Ishikawa (cell line): Measurements from ENCODE around the gene FBXO4.
A peak's percentile ranks its signal among the peaks of the same experiment; 100 is the strongest.

Experiments
- CEBPB ChIP-seq: IDR thresholded peaks from 2 replicates; pipeline ENCODE4 v1.6.1; 2012
- EP300 ChIP-seq: IDR thresholded peaks from 2 replicates; pipeline ENCODE4 v1.6.1; 2012; ENCODE audit warnings: borderline replicate concordance
- NFIC ChIP-seq: IDR thresholded peaks from 2 replicates; pipeline ENCODE4 v1.6.1; 2012
- RAD21 ChIP-seq: IDR thresholded peaks from 2 replicates; pipeline ENCODE4 v1.6.1; 2012; ENCODE audit warnings: low read depth
- TAF1 ChIP-seq: IDR thresholded peaks from 2 replicates; pipeline ENCODE4 v1.6.1; 2012; ENCODE audit warnings: low read depth, mild to moderate bottlenecking
- TEAD4 ChIP-seq: IDR thresholded peaks from 2 replicates; pipeline ENCODE4 v1.6.1; 2012
- YY1 ChIP-seq: IDR thresholded peaks from 2 replicates; pipeline ENCODE4 v1.6.1; 2012; ENCODE audit warnings: low read depth
- ZBTB7A ChIP-seq: IDR thresholded peaks from 2 replicates; pipeline ENCODE4 v1.6.1; 2012; ENCODE audit warnings: low read depth
- TF ChIP-seq, protein P1 (sequence below): IDR thresholded peaks from 2 replicates; pipeline ENCODE4 v1.6.1; 2012; ENCODE audit warnings: low read depth, mild to moderate bottlenecking
- TF ChIP-seq, protein P2 (sequence below): IDR thresholded peaks from 2 replicates; pipeline ENCODE4 v1.6.1; 2012

DNA sequence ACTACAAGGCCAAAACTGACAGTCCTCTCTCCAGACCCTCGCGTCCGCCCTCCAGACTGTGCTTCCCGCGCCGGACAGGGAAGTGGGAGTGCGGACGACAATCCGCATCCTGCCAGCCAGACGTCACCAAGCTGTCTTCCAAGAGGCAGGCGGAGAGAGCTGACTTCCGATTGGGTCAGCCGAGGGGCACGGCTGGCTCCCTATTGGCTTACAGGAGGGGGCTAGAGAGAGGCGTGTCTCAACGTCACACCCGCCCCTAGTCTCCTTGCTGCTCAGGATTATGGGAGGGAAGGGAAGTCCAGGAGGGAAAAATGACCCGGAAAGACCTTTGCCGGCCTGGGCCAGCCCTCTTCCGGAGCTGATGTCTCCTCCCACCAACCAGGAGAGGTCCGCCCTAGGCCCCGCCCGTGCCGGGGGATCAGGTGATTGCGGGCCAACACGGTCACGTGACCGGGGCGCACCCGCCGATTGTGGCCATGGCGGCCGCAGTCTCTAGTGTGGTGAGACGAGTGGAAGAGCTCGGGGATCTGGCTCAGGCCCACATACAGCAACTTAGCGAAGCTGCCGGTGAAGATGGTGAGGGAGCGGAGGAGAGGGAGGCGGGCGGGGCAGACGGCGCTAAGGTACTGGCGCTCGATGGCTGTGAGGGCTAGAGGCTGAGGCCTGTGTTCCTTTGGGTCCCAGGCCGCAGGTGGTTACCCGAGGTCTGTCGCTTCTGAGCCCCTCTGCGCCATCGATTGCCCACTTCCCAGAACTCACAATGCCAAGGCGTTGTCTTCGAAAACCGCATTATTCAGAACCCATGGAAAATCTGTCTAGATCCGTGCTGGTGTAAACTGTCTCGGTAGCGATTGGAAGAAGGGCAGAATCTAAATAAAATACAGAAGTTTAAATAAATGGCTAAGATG lies 20.9 kb upstream of the FBXO4 start, which contains the start of gene RIMOC1:
- TF ChIP-seq RAD21 (no peak), CEBPB (no peak), TAF1 (peak; percentile 94), NFIC (peak; percentile 6; the same call in 1 of the 2 replicates), EP300 (0 out of 2 replicates have a peak, but pooled peaks have one; percentile 11), ZBTB7A (no peak), YY1 (peak; percentile 94), TEAD4 (0 out of 2 replicates have a peak, but pooled peaks have one; percentile 7)
- TF ChIP-seq, protein P1, sequence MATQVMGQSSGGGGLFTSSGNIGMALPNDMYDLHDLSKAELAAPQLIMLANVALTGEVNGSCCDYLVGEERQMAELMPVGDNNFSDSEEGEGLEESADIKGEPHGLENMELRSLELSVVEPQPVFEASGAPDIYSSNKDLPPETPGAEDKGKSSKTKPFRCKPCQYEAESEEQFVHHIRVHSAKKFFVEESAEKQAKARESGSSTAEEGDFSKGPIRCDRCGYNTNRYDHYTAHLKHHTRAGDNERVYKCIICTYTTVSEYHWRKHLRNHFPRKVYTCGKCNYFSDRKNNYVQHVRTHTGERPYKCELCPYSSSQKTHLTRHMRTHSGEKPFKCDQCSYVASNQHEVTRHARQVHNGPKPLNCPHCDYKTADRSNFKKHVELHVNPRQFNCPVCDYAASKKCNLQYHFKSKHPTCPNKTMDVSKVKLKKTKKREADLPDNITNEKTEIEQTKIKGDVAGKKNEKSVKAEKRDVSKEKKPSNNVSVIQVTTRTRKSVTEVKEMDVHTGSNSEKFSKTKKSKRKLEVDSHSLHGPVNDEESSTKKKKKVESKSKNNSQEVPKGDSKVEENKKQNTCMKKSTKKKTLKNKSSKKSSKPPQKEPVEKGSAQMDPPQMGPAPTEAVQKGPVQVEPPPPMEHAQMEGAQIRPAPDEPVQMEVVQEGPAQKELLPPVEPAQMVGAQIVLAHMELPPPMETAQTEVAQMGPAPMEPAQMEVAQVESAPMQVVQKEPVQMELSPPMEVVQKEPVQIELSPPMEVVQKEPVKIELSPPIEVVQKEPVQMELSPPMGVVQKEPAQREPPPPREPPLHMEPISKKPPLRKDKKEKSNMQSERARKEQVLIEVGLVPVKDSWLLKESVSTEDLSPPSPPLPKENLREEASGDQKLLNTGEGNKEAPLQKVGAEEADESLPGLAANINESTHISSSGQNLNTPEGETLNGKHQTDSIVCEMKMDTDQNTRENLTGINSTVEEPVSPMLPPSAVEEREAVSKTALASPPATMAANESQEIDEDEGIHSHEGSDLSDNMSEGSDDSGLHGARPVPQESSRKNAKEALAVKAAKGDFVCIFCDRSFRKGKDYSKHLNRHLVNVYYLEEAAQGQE = no peak
- TF ChIP-seq, protein P2, sequence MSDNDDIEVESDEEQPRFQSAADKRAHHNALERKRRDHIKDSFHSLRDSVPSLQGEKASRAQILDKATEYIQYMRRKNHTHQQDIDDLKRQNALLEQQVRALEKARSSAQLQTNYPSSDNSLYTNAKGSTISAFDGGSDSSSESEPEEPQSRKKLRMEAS = peak; percentile 77
